Measurements from ENCODE around the gene C1QTNF9B.
"Not testable (repeated sequence)": the region's sequence is repeated elsewhere in the genome, so short reads cannot be mapped to it uniquely, and the experiment has no call there.

Gene C1QTNF9B

GRCh38 chr13:23897452-23897919 is at the start of gene C1QTNF9B:
Gene C1QTNF9B (minus strand): TSS chr13:23897502.
- not testable (repeated sequence) for DNase-seq

- DNase-seq, result no peak
Measured at GRCh38 chr13:23946900-23947299, 49.6 kb upstream of the C1QTNF9B start.

GRCh38 chr13:23946067-23946466 is 48.8 kb upstream of the C1QTNF9B start:
- no peak for DNase-seq

GRCh38 chr13:23945612-23946011 is 48.3 kb upstream of the C1QTNF9B start:
- no peak for DNase-seq

- DNase-seq, result no peak
Measured at GRCh38 chr13:23941211-23941610, 43.9 kb upstream of the C1QTNF9B start.

GRCh38 chr13:23939666-23940065 is 42.4 kb upstream of the C1QTNF9B start:
- not testable (repeated sequence) for DNase-seq

- DNase-seq, result no peak
Measured at GRCh38 chr13:23934520-23934919, 37.2 kb upstream of the C1QTNF9B start.

GRCh38 chr13:23928985-23929384 is 31.7 kb upstream of the C1QTNF9B start:
- DNase-seq, result peak; percentile 21

- no peak for DNase-seq
Measured at GRCh38 chr13:23923031-23923430, 25.7 kb upstream of the C1QTNF9B start.

GRCh38 chr13:23922005-23922932 is 25.0 kb upstream of the C1QTNF9B start:
- no peak for DNase-seq

- DNase-seq, result peak; percentile 29
Measured at GRCh38 chr13:23921451-23921888, 24.2 kb upstream of the C1QTNF9B start.

GRCh38 chr13:23919006-23919405 is 21.7 kb upstream of the C1QTNF9B start:
- no peak for DNase-seq

- no peak for DNase-seq
Measured at GRCh38 chr13:23918208-23918607, 20.9 kb upstream of the C1QTNF9B start.

GRCh38 chr13:23915308-23915707 is 18.0 kb upstream of the C1QTNF9B start:
- DNase-seq, result no peak

- DNase-seq, result no peak
Measured at GRCh38 chr13:23912469-23912868, 15.2 kb upstream of the C1QTNF9B start.

- no peak for DNase-seq
Measured at GRCh38 chr13:23909606-23910005, 12.3 kb upstream of the C1QTNF9B start.

GRCh38 chr13:23905766-23906165 is 8.5 kb upstream of the C1QTNF9B start:
- no peak for DNase-seq

GRCh38 chr13:23903906-23904280 is 6.6 kb upstream of the C1QTNF9B start:
- DNase-seq, result no peak

- no peak for DNase-seq
Measured at GRCh38 chr13:23902975-23903905, 5.9 kb upstream of the C1QTNF9B start.

- no peak for DNase-seq
Measured at GRCh38 chr13:23901365-23901764, 4.1 kb upstream of the C1QTNF9B start.

- DNase-seq, result peak; percentile 29
Measured at GRCh38 chr13:23899555-23899954, 2.3 kb upstream of the C1QTNF9B start.

- no peak for DNase-seq
Measured at GRCh38 chr13:23898101-23898500, 799 bp upstream of the C1QTNF9B start.

- DNase-seq, result not testable (repeated sequence)
Measured at GRCh38 chr13:23894746-23895145, 2.6 kb downstream of the C1QTNF9B start.
